HCT116 (cell line): Measurements from ENCODE around the gene ATP6V0D1. TPM values are rescaled to one million over a fixed set of nuclear protein-coding genes. Genes with fewer than 3 reads are reported as not detected.

Source experiments
- ATAC-seq: fragments of 200-7000 bp; cut with Tn5 transposase; 2 replicates; pipeline ENCODE4 v1.9.1; 2020; ENCODE audit warnings: mild to moderate bottlenecking, moderate library complexity
- BruUV-seq: library from RNA; stranded (reverse); fragments of 400-500 nt; replicated peaks from 2 replicates; lab custom pipeline; 2021; lab: Mats Ljungman, UMichigan
- CTCF ChIA-PET: fragments of 300-600 bp; sonication (Branson Sonifier 250); formaldehyde crosslinking; loops from one replicate; lab custom pipeline; 2021; ENCODE audit warnings: antibody characterized with exemption; lab: Charles Lee
- POLR2A ChIA-PET: fragments of 300-600, 350-600 bp; sonication (Branson Sonifier 250); formaldehyde crosslinking; loops from one replicate; lab custom pipeline; 2021; ENCODE audit warnings: antibody characterized with exemption; lab: Charles Lee
- RAD21 ChIA-PET, 2 experiments: fragments of 300-600 bp; sonication (Branson Sonifier 250); formaldehyde crosslinking; loops; one replicate each; lab custom pipeline; 2023; ENCODE audit warnings: low total read pairs in 2 of 2; ENCODE audit not compliant: uncharacterized antibody in 2 of 2, unreplicated experiment in 2 of 2, low non-redundant PET in 1 of 2; lab: Charles Lee
- DNase-seq: peaks from one replicate; pipeline ENCODE4 v3.0.0-alpha.2; 2010; ENCODE audit warnings: low read depth, low spot score
- H2AFZ ChIP-seq: fragments of 200-600 bp; shearing (Covaris generic), sonication (generic); 2 replicates; pipeline ENCODE4 v1.6.1; 2017; ENCODE audit warnings: low read depth, mixed run types, mixed read lengths, antibody characterized with exemption, low read length; ENCODE audit not compliant: poor library complexity, severe bottlenecking
- H3K27ac ChIP-seq: 2 replicates; pipeline ENCODE4 v1.5.1; 2012; ENCODE audit warnings: low read depth, low read length
- H3K27me3 ChIP-seq: fragments of 200-600 bp; sonication (generic); 2 replicates; pipeline ENCODE4 v1.6.1; 2016; ENCODE audit warnings: mixed run types, low read length, mixed read lengths; ENCODE audit not compliant: insufficient read depth
- H3K36me3 ChIP-seq, 2 experiments: fragments of 200-500 bp in 1 of 2; fragments of 200-600 bp in 1 of 2; sonication (Bioruptor generic) in 1 of 2; sonication (generic) in 1 of 2; 2 replicates each; pipeline versions ENCODE4 v1.5.1 to v1.6.1; 2014 to 2016; ENCODE audit warnings: low read length in 2 of 2, inconsistent platforms in 1 of 2, mixed read lengths in 1 of 2, mixed run types in 1 of 2; ENCODE audit not compliant: insufficient read depth in 2 of 2, control insufficient read depth in 1 of 2
- H3K4me1 ChIP-seq, 2 experiments: fragments of 200-600 bp in 1 of 2; sonication (generic) in 1 of 2; 2 replicates each; pipeline versions ENCODE4 v1.5.1 to v1.6.1; 2012 to 2017; ENCODE audit warnings: low read length in 2 of 2, inconsistent platforms in 1 of 2, mild to moderate bottlenecking in 1 of 2, mixed read lengths in 1 of 2, mixed run types in 1 of 2, moderate library complexity in 1 of 2; ENCODE audit not compliant: insufficient read depth in 2 of 2, control insufficient read depth in 1 of 2
- H3K4me2 ChIP-seq: fragments of 200-600 bp; sonication (generic); 2 replicates; pipeline ENCODE4 v1.6.1; 2017; ENCODE audit warnings: mixed run types, low read length, mixed read lengths
- H3K4me3 ChIP-seq, 2 experiments: fragments of 200-600 bp in 1 of 2; sonication (generic) in 1 of 2; replicated peaks in 1 of 2; 2 replicates each; pipeline ENCODE4 v1.5.1; 2011 to 2016; ENCODE audit warnings: low read length in 2 of 2, control low read depth in 1 of 2, low read depth in 1 of 2, mild to moderate bottlenecking in 1 of 2, mixed read lengths in 1 of 2, mixed run types in 1 of 2
- H3K79me2 ChIP-seq: fragments of 200-600 bp; sonication (generic); 2 replicates; pipeline ENCODE4 v1.6.1; 2017; ENCODE audit warnings: mild to moderate bottlenecking, mixed run types, low read length, moderate library complexity, mixed read lengths; ENCODE audit not compliant: insufficient read depth
- H3K9ac ChIP-seq: fragments of 200-600 bp; sonication (generic); 2 replicates; pipeline ENCODE4 v1.6.1; 2016; ENCODE audit warnings: low read length, mixed read lengths
- H3K9me2 ChIP-seq: fragments of 200-600 bp; sonication (generic), shearing (Covaris generic); 2 replicates; pipeline ENCODE4 v1.6.1; 2017; ENCODE audit warnings: mixed run types, mild to moderate bottlenecking, moderate library complexity; ENCODE audit not compliant: insufficient read depth
- H3K9me3 ChIP-seq, 2 experiments: fragments of 200-500 bp in 1 of 2; fragments of 200-600 bp in 1 of 2; sonication (Bioruptor generic) in 1 of 2; sonication (generic) in 1 of 2; 2 replicates each; pipeline ENCODE4 v1.6.1; 2014 to 2017; ENCODE audit warnings: low read length in 2 of 2, mixed read lengths in 2 of 2, inconsistent platforms in 1 of 2, low read depth in 1 of 2, mild to moderate bottlenecking in 1 of 2, mixed run types in 1 of 2, moderate library complexity in 1 of 2; ENCODE audit not compliant: control insufficient read depth in 1 of 2, insufficient read depth in 1 of 2
- H4K20me1 ChIP-seq: fragments of 200-600 bp; sonication (generic), shearing (Covaris generic); 2 replicates; pipeline ENCODE4 v1.6.1; 2017; ENCODE audit warnings: mixed run types, mild to moderate bottlenecking, moderate library complexity; ENCODE audit not compliant: insufficient read depth
- ATF3 ChIP-seq: IDR thresholded peaks from 2 replicates; pipeline ENCODE4 v1.6.1; 2012
- FOSL1 ChIP-seq: IDR thresholded peaks from 2 replicates; pipeline ENCODE4 v1.6.1; 2012; ENCODE audit warnings: low read depth
- POLR2A ChIP-seq: IDR thresholded peaks from 2 replicates; pipeline ENCODE4 v1.7.0; 2011; ENCODE audit warnings: borderline replicate concordance; ENCODE audit not compliant: insufficient read depth, insufficient read length; ENCODE audit errors: extremely low read depth
- POLR2AphosphoS5 ChIP-seq: IDR thresholded peaks from 2 replicates; pipeline ENCODE4 v1.6.1; 2011; ENCODE audit warnings: mild to moderate bottlenecking, low read depth, low read length, moderate library complexity
- REST ChIP-seq: IDR thresholded peaks from 2 replicates; pipeline ENCODE4 v1.6.1; 2012; ENCODE audit warnings: low read depth
- SP1 ChIP-seq: IDR thresholded peaks from 2 replicates; pipeline ENCODE4 v1.6.1; 2012; ENCODE audit warnings: low read depth
- SRF ChIP-seq: IDR thresholded peaks from 2 replicates; pipeline ENCODE4 v1.6.1; 2012; ENCODE audit warnings: low read depth
- TCF7L2 ChIP-seq: IDR thresholded peaks from 2 replicates; pipeline ENCODE4 v1.7.0; 2011; ENCODE audit warnings: borderline replicate concordance, inconsistent platforms; ENCODE audit not compliant: insufficient read depth, insufficient read length; ENCODE audit errors: extremely low read depth
- YY1 ChIP-seq: IDR thresholded peaks from 2 replicates; pipeline ENCODE4 v1.6.1; 2011; ENCODE audit warnings: low read length, low read depth, moderate library complexity, mild to moderate bottlenecking; ENCODE audit not compliant: insufficient replicate concordance; ENCODE audit errors: extremely low read depth
- intact Hi-C: fragments of 100-400 bp; cut with micrococcal nuclease; formaldehyde crosslinking; loops from 2 replicates; pipeline ENCODE4 v1.10.0; 2022
- total RNA-seq: library from RNA; stranded (reverse); gene quantifications from one replicate; pipeline ENCODE4 v1.2.1, GENCODE V29; 2021; ENCODE audit not compliant: unreplicated experiment

Gene ATP6V0D1
- total RNA-seq, 1 experiment from 2014 or later = 36.6 TPM

GRCh38 chr16:67454104-67454503, 26.9 kb downstream of the ATP6V0D1 start:
- H3K9ac ChIP-seq = no peak overlapping the region
- RAD21 ChIA-PET = no interaction called here
- no peak overlapping the region for H3K4me3 ChIP-seq
- no peaks in the 10 kb centered on the region for H3K9me3 ChIP-seq
- DNase-seq = no peak
- no peak for ATAC-seq
- no peak overlapping the region for H3K27ac ChIP-seq
- intact Hi-C loops = no loop called here
- H3K4me2 ChIP-seq = no peak overlapping the region
- no peaks in the 10 kb centered on the region for H3K9me2 ChIP-seq
- CTCF ChIA-PET = no interaction called here
- no peaks in the 10 kb centered on the region; a peak in 1 of 4 replicates for H3K4me1 ChIP-seq
- TF ChIP-seq POLR2AphosphoS5 (no peak), SRF (no peak), REST (no peak)
- BruUV-seq = no TSS peak
- POLR2A ChIA-PET = no interaction called here
- H3K27me3 ChIP-seq = no peaks in the 10 kb centered on the region
- no peaks in the 10 kb centered on the region for H3K36me3 ChIP-seq
- no peaks in the 10 kb centered on the region for H3K79me2 ChIP-seq
- H2AFZ ChIP-seq = no peak overlapping the region
- no peaks in the 10 kb centered on the region for H4K20me1 ChIP-seq

- H3K4me3 ChIP-seq = no peak overlapping the region
- no peaks in the 10 kb centered on the region for H3K9me3 ChIP-seq
- no peaks in the 10 kb centered on the region for H3K36me3 ChIP-seq
- POLR2A ChIA-PET = no interaction called here
- no peak overlapping the region for H3K4me2 ChIP-seq
- H3K79me2 ChIP-seq = no peaks in the 10 kb centered on the region
- no peak for ATAC-seq
- CTCF ChIA-PET = interaction anchor here (0.9 to 2.5 kb wide), 2 partner anchors 17 to 24 kb away, joined by 3 to 6 read pairs; no protein-coding TSS in a partner anchor
- no peaks in the 10 kb centered on the region for H3K27me3 ChIP-seq
- H3K4me1 ChIP-seq = peaks cover 0 to 3% of the 10 kb centered on the region in 2 experiments; a peak in 1 of 4 replicates
- no peak overlapping the region for H2AFZ ChIP-seq
- no peak for DNase-seq
- TF ChIP-seq TCF7L2 (no peak), SP1 (no peak), POLR2A (no peak), SRF (no peak), ATF3 (no peak), FOSL1 (no peak), YY1 (no peak)
- RAD21 ChIA-PET = no interaction called here
- H3K9ac ChIP-seq = no peak overlapping the region
- H3K9me2 ChIP-seq = no peaks in the 10 kb centered on the region
- no peaks in the 10 kb centered on the region for H4K20me1 ChIP-seq
- H3K27ac ChIP-seq = no peak overlapping the region
- intact Hi-C loops = no loop called here
- no TSS peak for BruUV-seq
These were observed 29.1 kb downstream of the ATP6V0D1 start for GRCh38 chr16:67451704-67452435.
